ENCODE data around the gene FARSA.
"Not testable (repeated sequence)": the region's sequence is repeated elsewhere in the genome, so short reads cannot be mapped to it uniquely, and the experiment has no call there.

The FARSA gene

GRCh38 chr19:12937927-12938778 lies 4.6 kb upstream of the FARSA start, which contains the start of gene CALR:
Gene CALR (plus strand): TSS chr19:12938609. CDS start chr19:12938680, 71 bp downstream.
- peak; percentile 100 for DNase-seq
- TF ChIP-seq POLR2A (IDR thresholded peaks at IDR 0.05; ENCODE audit: low read length), result peak; percentile 99
- TF ChIP-seq GATA1 (IDR thresholded peaks at IDR 0.05; ENCODE audit: low read depth, low read length), result no peak

- DNase-seq, result peak; percentile 71 to 76
- no peak for TF ChIP-seq POLR2A (IDR thresholded peaks at IDR 0.05; ENCODE audit: low read length)
- TF ChIP-seq GATA1 (IDR thresholded peaks at IDR 0.05; ENCODE audit: low read depth, low read length), result no peak
Measured at GRCh38 chr19:12937093-12937926, 3.8 kb upstream of the FARSA start.

GRCh38 chr19:12936582-12936981 lies 3.1 kb upstream of the FARSA start:
- no peak for DNase-seq
- TF ChIP-seq POLR2A (IDR thresholded peaks at IDR 0.05; ENCODE audit: low read length) (no peak), GATA1 (IDR thresholded peaks at IDR 0.05; ENCODE audit: low read depth, low read length) (no peak)

GRCh38 chr19:12935071-12935470 lies 1.6 kb upstream of the FARSA start:
- DNase-seq, result no peak

GRCh38 chr19:12932392-12933286 lies 872 bp downstream of the FARSA start:
- TF ChIP-seq GATA1 (IDR thresholded peaks at IDR 0.05; ENCODE audit: low read depth, low read length) (no peak), POLR2A (IDR thresholded peaks at IDR 0.05; ENCODE audit: low read length) (no peak)
- DNase-seq, result peak in 1 of 2 experiments; percentile 60

More at GRCh38 chr19:12935071-12935470, 1.6 kb upstream of the FARSA start:
- no peak for TF ChIP-seq POLR2A (IDR thresholded peaks at IDR 0.05; ENCODE audit: low read length)
- TF ChIP-seq GATA1 (IDR thresholded peaks at IDR 0.05; ENCODE audit: low read depth, low read length), result no peak

GRCh38 chr19:12930002-12930645 lies 3.4 kb downstream of the FARSA start:
- TF ChIP-seq POLR2A (IDR thresholded peaks at IDR 0.05; ENCODE audit: low read length) (no peak), GATA1 (IDR thresholded peaks at IDR 0.05; ENCODE audit: low read depth, low read length) (no peak)
- DNase-seq, result no peak

- no peak for DNase-seq
- TF ChIP-seq POLR2A (IDR thresholded peaks at IDR 0.05; ENCODE audit: low read length) (no peak), GATA1 (IDR thresholded peaks at IDR 0.05; ENCODE audit: low read depth, low read length) (no peak)
Measured at GRCh38 chr19:12924621-12925310, 8.7 kb downstream of the FARSA start.

GRCh38 chr19:12922959-12923358 lies 10.6 kb downstream of the FARSA start:
- DNase-seq, result no peak
- TF ChIP-seq POLR2A (IDR thresholded peaks at IDR 0.05; ENCODE audit: low read length), result no peak
- TF ChIP-seq GATA1 (IDR thresholded peaks at IDR 0.05; ENCODE audit: low read depth, low read length), result no peak

- no peak for TF ChIP-seq POLR2A (IDR thresholded peaks at IDR 0.05; ENCODE audit: low read length)
- TF ChIP-seq GATA1 (IDR thresholded peaks at IDR 0.05; ENCODE audit: low read depth, low read length), result no peak
- no peak for DNase-seq
Measured at GRCh38 chr19:12921047-12921446, 12.5 kb downstream of the FARSA start.

GRCh38 chr19:12918253-12918652 lies 15.3 kb downstream of the FARSA start:
- TF ChIP-seq GATA1 (IDR thresholded peaks at IDR 0.05; ENCODE audit: low read depth, low read length), result no peak
- TF ChIP-seq POLR2A (IDR thresholded peaks at IDR 0.05; ENCODE audit: low read length), result no peak

GRCh38 chr19:12915860-12916259 lies 17.7 kb downstream of the FARSA start:
- DNase-seq, result not testable (repeated sequence)

More at GRCh38 chr19:12918253-12918652, 15.3 kb downstream of the FARSA start:
- no peak for DNase-seq

- no peak for DNase-seq
- no peak for TF ChIP-seq POLR2A (IDR thresholded peaks at IDR 0.05; ENCODE audit: low read length)
- no peak for TF ChIP-seq GATA1 (IDR thresholded peaks at IDR 0.05; ENCODE audit: low read depth, low read length)
Measured at GRCh38 chr19:12913851-12914690, 19.4 kb downstream of the FARSA start.

Data from erythroblast (primary cell).